ENCODE data around the gene KIF2C. TPM values are rescaled to one million over a fixed set of nuclear protein-coding genes. Genes with fewer than 3 reads are reported as not detected.
A peak's percentile ranks its signal among the peaks of the same experiment; 100 is the strongest.

Gene KIF2C
- total and polyA plus RNA-seq, 2 experiments from 2014 or later: 5.8 to 6.7 TPM

DNA sequence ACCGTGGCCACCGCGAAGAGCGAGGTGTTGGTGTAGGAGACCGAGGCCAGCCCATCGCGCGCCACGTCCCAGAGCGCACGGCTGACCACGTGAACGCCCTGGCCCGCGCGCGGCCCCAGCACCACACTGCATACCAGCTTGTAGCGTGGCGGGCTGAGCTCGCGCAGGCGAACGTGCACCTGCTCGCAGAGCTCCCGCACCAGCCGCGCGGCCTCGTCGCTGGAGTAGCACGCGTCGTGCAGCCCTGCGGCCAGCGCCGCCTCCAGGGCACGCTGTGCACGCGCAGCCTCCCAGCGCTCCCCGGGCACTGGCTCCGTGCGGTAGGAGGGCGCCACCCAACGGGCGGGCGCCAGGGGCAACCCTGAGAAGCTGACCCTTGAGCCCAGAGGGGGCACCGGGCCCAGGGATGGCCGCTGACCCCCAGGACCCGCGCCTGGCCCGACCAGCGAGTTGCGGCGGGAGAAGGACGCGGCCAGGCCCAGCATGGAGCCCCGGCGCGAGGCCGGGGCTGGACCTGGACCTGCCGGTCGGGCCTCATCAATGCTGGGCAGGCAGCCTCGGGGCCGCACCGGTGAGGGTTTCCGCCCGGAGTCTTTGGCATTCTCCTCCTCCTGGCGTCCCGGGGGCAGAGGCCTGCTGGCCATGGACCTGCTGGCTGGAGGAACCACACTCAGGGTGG is 66.5 kb downstream of the KIF2C start:
- H3K36me3 ChIP-seq (replicated peaks; ENCODE audit: insufficient read depth, low read depth): no peaks in the 10 kb centered on the region
- DNase-seq (ENCODE audit: low spot score): peak; percentile 9
- H3K9me2 ChIP-seq (replicated peaks; ENCODE audit: insufficient read depth): no peaks in the 10 kb centered on the region
- TF ChIP-seq, protein P1, sequence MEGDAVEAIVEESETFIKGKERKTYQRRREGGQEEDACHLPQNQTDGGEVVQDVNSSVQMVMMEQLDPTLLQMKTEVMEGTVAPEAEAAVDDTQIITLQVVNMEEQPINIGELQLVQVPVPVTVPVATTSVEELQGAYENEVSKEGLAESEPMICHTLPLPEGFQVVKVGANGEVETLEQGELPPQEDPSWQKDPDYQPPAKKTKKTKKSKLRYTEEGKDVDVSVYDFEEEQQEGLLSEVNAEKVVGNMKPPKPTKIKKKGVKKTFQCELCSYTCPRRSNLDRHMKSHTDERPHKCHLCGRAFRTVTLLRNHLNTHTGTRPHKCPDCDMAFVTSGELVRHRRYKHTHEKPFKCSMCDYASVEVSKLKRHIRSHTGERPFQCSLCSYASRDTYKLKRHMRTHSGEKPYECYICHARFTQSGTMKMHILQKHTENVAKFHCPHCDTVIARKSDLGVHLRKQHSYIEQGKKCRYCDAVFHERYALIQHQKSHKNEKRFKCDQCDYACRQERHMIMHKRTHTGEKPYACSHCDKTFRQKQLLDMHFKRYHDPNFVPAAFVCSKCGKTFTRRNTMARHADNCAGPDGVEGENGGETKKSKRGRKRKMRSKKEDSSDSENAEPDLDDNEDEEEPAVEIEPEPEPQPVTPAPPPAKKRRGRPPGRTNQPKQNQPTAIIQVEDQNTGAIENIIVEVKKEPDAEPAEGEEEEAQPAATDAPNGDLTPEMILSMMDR (IDR thresholded peaks at IDR 0.05; ENCODE audit: poor library complexity): no peak
- no peak for TF ChIP-seq EZH2phosphoT487 (IDR thresholded peaks at IDR 0.05; ENCODE audit: low read depth, severe bottlenecking, unreplicated experiment)
- no peak for TF ChIP-seq EZH2 (IDR thresholded peaks at IDR 0.05; ENCODE audit: borderline replicate concordance)
- peaks cover 43% of the 10 kb centered on the region for H3K4me1 ChIP-seq (ENCODE audit: insufficient read depth)
- H2AFZ ChIP-seq: no peak overlapping the region
- no peaks in the 10 kb centered on the region for H3K9me3 ChIP-seq (ENCODE audit: low read depth)
- H3K79me2 ChIP-seq: peaks cover 22% of the 10 kb centered on the region
- peak overlapping the region; percentile 100 for H3K27ac ChIP-seq
- WGBS (ENCODE audit: low lambda C conversion rate, missing lambda C conversion rate): 98% methylated on average over 52 of the region's 70 CpGs
- no peak overlapping the region for H3K4me3 ChIP-seq
- H3K27me3 ChIP-seq: no peaks in the 10 kb centered on the region
- no peak overlapping the region for H3K4me2 ChIP-seq
- no peaks in the 10 kb centered on the region for H4K20me1 ChIP-seq (ENCODE audit: insufficient read depth, poor library complexity, severe bottlenecking)

DNA sequence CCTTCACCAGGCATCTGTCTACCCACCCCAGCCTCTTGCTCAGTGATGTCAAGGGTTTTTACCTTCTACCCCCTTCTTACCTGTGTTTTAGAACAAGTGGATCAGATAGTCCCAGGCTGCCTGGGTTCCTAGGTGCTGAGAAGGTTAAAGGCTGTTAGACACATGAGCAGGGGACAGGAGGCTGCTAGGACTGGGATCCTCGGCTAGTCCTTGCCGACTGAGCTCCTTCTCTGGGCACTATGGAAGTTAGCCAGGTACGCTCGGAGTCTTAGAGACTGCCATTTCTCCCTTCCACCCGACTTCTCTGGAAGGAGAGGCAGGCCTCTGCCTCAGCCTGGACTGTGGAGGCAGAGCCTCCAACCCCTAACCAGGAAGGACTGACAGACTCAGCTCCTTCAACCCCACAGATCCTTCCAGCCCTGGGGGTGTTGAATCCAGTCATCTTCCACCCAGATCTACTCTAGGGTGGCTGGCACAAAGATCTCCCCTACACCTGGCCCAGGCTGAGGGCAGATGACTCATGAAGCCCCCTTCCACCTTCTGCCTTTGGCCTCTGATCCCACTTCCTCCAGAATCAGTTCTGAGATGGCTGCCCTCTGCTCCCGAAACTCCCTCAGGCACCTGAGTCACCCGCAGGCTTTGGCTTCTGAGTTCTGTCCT is 67.2 kb downstream of the KIF2C start, which contains the start of gene DYNLT4:
DYNLT4 (minus strand) TSS at position 648 of the 660 bp plus-strand sequence. CDS start 683 bp downstream, outside the sequence.
- peak within 1 kb of the TSS; percentile 75 for H3K4me2 ChIP-seq
- H3K79me2 ChIP-seq: peaks cover 19% of the 10 kb centered on the region
- no peaks in the 10 kb centered on the region for H3K36me3 ChIP-seq (replicated peaks; ENCODE audit: insufficient read depth, low read depth)
- no peaks in the 10 kb centered on the region for H4K20me1 ChIP-seq (ENCODE audit: insufficient read depth, poor library complexity, severe bottlenecking)
- no peak for DNase-seq (ENCODE audit: low spot score)
- no peaks in the 10 kb centered on the region for H3K9me3 ChIP-seq (ENCODE audit: low read depth)
- no peaks in the 10 kb centered on the region for H3K27me3 ChIP-seq
- H3K4me1 ChIP-seq (ENCODE audit: insufficient read depth): peaks cover 48% of the 10 kb centered on the region
- WGBS (ENCODE audit: low lambda C conversion rate, missing lambda C conversion rate): 67% methylated on average over 7 of the region's 7 CpGs
- no peaks in the 10 kb centered on the region for H3K9me2 ChIP-seq (replicated peaks; ENCODE audit: insufficient read depth)
- TF ChIP-seq, protein P1 (IDR thresholded peaks at IDR 0.05; ENCODE audit: poor library complexity): no peak
- TF ChIP-seq EZH2 (IDR thresholded peaks at IDR 0.05; ENCODE audit: borderline replicate concordance) (no peak), EZH2phosphoT487 (IDR thresholded peaks at IDR 0.05; ENCODE audit: low read depth, severe bottlenecking, unreplicated experiment) (no peak)
- no peak within 1 kb of the TSS for H3K4me3 ChIP-seq
- H2AFZ ChIP-seq: no peak within 1 kb of the TSS
- peak within 1 kb of the TSS; percentile 100 for H3K27ac ChIP-seq

GRCh38 chr1:44807364-44808062 is 67.9 kb downstream of the KIF2C start:
- H3K4me2 ChIP-seq: peak overlapping the region; percentile 75

More at GRCh38 chr1:44807364-44808062, 67.9 kb downstream of the KIF2C start:
- WGBS (ENCODE audit: low lambda C conversion rate, missing lambda C conversion rate): 22% methylated on average over 15 of the region's 16 CpGs
- Histone ChIP-seq H3K36me3 (replicated peaks; ENCODE audit: insufficient read depth, low read depth) (no peaks in the 10 kb centered on the region), H3K9me2 (replicated peaks; ENCODE audit: insufficient read depth) (no peaks in the 10 kb centered on the region), H2AFZ (no peak overlapping the region), H3K27me3 (no peaks in the 10 kb centered on the region), H3K27ac (peak overlapping the region; percentile 100), H3K4me3 (no peak overlapping the region), H3K79me2 (peaks cover 17% of the 10 kb centered on the region), H3K4me1 (ENCODE audit: insufficient read depth) (peaks cover 48% of the 10 kb centered on the region), H4K20me1 (ENCODE audit: insufficient read depth, poor library complexity, severe bottlenecking) (no peaks in the 10 kb centered on the region), H3K9me3 (ENCODE audit: low read depth) (no peaks in the 10 kb centered on the region)
- no peak for TF ChIP-seq EZH2phosphoT487 (IDR thresholded peaks at IDR 0.05; ENCODE audit: low read depth, severe bottlenecking, unreplicated experiment)
- no peak for TF ChIP-seq EZH2 (IDR thresholded peaks at IDR 0.05; ENCODE audit: borderline replicate concordance)
- TF ChIP-seq, protein P1 (IDR thresholded peaks at IDR 0.05; ENCODE audit: poor library complexity): no peak
- DNase-seq (ENCODE audit: low spot score): peak; percentile 95

All from hepatocyte (in vitro differentiated cells).